HepG2 (cell line): ENCODE results near the gene BMI1. TPM values are rescaled to one million over a fixed set of nuclear protein-coding genes. Genes with fewer than 3 reads are reported as not detected.

Experiments
- ATAC-seq: fragments of 200-7000 bp; cut with Tn5 transposase; 3 replicates; pipeline ENCODE4 v1.9.1; 2020; ENCODE audit warnings: mild to moderate bottlenecking, moderate library complexity
- BruUV-seq: library from RNA; stranded (reverse); fragments of 400-500 nt; replicated peaks from 2 replicates; lab custom pipeline; 2021; lab: Mats Ljungman, UMichigan
- CTCF ChIA-PET: fragments of 300-600 bp; formaldehyde crosslinking; extraction: SDS; loops from one replicate; lab custom pipeline; 2021; ENCODE audit warnings: low total read pairs, inconsistent platforms, low intra/inter-chr PET ratio; lab: Yijun Ruan, JAX
- POLR2A ChIA-PET: fragments of 350-600 bp; sonication (Branson Sonifier 250); formaldehyde crosslinking; loops from one replicate; lab custom pipeline; 2020; ENCODE audit warnings: antibody characterized with exemption, inconsistent platforms; lab: Yijun Ruan, JAX
- DNase-seq: peaks from one replicate; pipeline ENCODE4 v3.0.0-alpha.2; 2015; ENCODE audit warnings: low spot score
- FAIRE-seq: peaks from 3 replicates; lab custom pipeline; 2011; peaks lifted over from hg19 to GRCh38; lab: Jason Lieb, UNC
- H2AFZ ChIP-seq: one replicate; pipeline ENCODE4 v1.6.1; 2011; ENCODE audit warnings: low read length, inconsistent platforms
- H3K27ac ChIP-seq: fragments of 300-600 bp; 3 replicates; pipeline ENCODE4 v1.8.0; 2011; ENCODE audit warnings: mixed run types, mild to moderate bottlenecking, mixed read lengths, low read length, inconsistent platforms; ENCODE audit not compliant: insufficient read depth; ENCODE audit errors: extremely low read length
- H3K27me3 ChIP-seq, 2 experiments: fragments of 200-600 bp in 1 of 2; 2 replicates in 1 of 2; 3 replicates in 1 of 2; pipeline versions ENCODE4 v1.6.0 to v1.8.0; 2011; ENCODE audit warnings: low read length in 2 of 2, mild to moderate bottlenecking in 2 of 2, moderate library complexity in 2 of 2, inconsistent platforms in 1 of 2; ENCODE audit not compliant: insufficient read depth in 2 of 2, control insufficient read depth in 1 of 2
- H3K36me3 ChIP-seq, 2 experiments: fragments of 200-600 bp in 1 of 2; replicated peaks in 1 of 2; 2 replicates in 1 of 2; 3 replicates in 1 of 2; pipeline versions ENCODE4 v1.5.1 to v1.8.0; 2011; ENCODE audit warnings: low read length in 2 of 2, inconsistent platforms in 1 of 2; ENCODE audit not compliant: insufficient read depth in 2 of 2, control insufficient read depth in 1 of 2
- H3K4me1 ChIP-seq: 2 replicates; pipeline ENCODE4 v1.5.1; 2012; ENCODE audit warnings: low read length, inconsistent platforms; ENCODE audit not compliant: insufficient read depth
- H3K4me2 ChIP-seq: 2 replicates; pipeline ENCODE4 v1.6.0; 2011; ENCODE audit warnings: low read depth, low read length, inconsistent platforms
- H3K4me3 ChIP-seq, 3 experiments: fragments of 200-600 bp in 1 of 3; sonication (generic), shearing (Covaris generic) in 1 of 3; replicated peaks in 1 of 3; 2 replicates each; pipeline ENCODE4 v1.5.1; 2011 to 2016; ENCODE audit warnings: low read length in 3 of 3, inconsistent platforms in 2 of 3, low read depth in 2 of 3, mild to moderate bottlenecking in 2 of 3, control low read depth in 1 of 3, mixed read lengths in 1 of 3; ENCODE audit not compliant: insufficient read depth in 1 of 3
- H3K79me2 ChIP-seq: one replicate; pipeline ENCODE4 v1.6.1; 2011; ENCODE audit warnings: low read length, inconsistent platforms; ENCODE audit not compliant: insufficient read depth
- H3K9ac ChIP-seq: 2 replicates; pipeline ENCODE4 v1.6.0; 2011; ENCODE audit warnings: mild to moderate bottlenecking, low read depth, low read length, inconsistent platforms; ENCODE audit not compliant: insufficient read depth
- H3K9me3 ChIP-seq: 2 replicates; pipeline ENCODE4 v1.5.1; 2012; ENCODE audit warnings: mild to moderate bottlenecking, low read length
- H4K20me1 ChIP-seq: 2 replicates; pipeline ENCODE4 v1.6.0; 2011; ENCODE audit warnings: inconsistent platforms, mild to moderate bottlenecking, low read length, moderate library complexity; ENCODE audit not compliant: insufficient read depth
- ETV6 ChIP-seq: sonication (generic); formaldehyde crosslinking; conservative IDR thresholded peaks from 2 replicates; pipeline ENCODE4 v1.4.0; 2020; ENCODE audit warnings: missing genetic modification reagents
- FUBP1 ChIP-seq: sonication (generic); formaldehyde crosslinking; IDR thresholded peaks from 2 replicates; pipeline ENCODE4 v1.5.1; 2020; ENCODE audit warnings: missing genetic modification reagents, mild to moderate bottlenecking, borderline replicate concordance
- RBAK ChIP-seq: sonication (generic); formaldehyde crosslinking; IDR thresholded peaks from 2 replicates; pipeline ENCODE4 v1.5.1; 2020; ENCODE audit warnings: mild to moderate bottlenecking, missing genetic modification reagents
- ZBTB38 ChIP-seq: sonication (generic); formaldehyde crosslinking; IDR thresholded peaks from 2 replicates; pipeline ENCODE4 v1.5.1; 2020; ENCODE audit warnings: mild to moderate bottlenecking, missing genetic modification reagents
- ZFP62 ChIP-seq: sonication (generic); formaldehyde crosslinking; IDR thresholded peaks from 2 replicates; pipeline ENCODE4 v1.4.0; 2020; ENCODE audit warnings: missing genetic modification reagents
- ZNF18 ChIP-seq: sonication (generic); formaldehyde crosslinking; IDR thresholded peaks from 2 replicates; pipeline ENCODE4 v1.8.0; 2022; ENCODE audit warnings: mild to moderate bottlenecking, missing genetic modification reagents; ENCODE audit not compliant: insufficient replicate concordance
- ZNF232 ChIP-seq: sonication (generic); formaldehyde crosslinking; IDR thresholded peaks from 2 replicates; pipeline ENCODE4 v1.4.0; 2020; ENCODE audit warnings: missing genetic modification reagents, borderline replicate concordance
- ZNF589 ChIP-seq: sonication (generic); formaldehyde crosslinking; conservative IDR thresholded peaks from 2 replicates; pipeline ENCODE4 v1.8.0; 2022; ENCODE audit warnings: mild to moderate bottlenecking, moderate library complexity, missing genetic modification reagents
- ZNF891 ChIP-seq: sonication (generic); formaldehyde crosslinking; IDR thresholded peaks from 2 replicates; pipeline ENCODE4 v1.5.0; 2020; ENCODE audit warnings: mild to moderate bottlenecking, missing genetic modification reagents
- WGBS: methylation state at CpG from one replicate; pipeline ENCODE4 v1.1.6; 2017; ENCODE audit warnings: low lambda C conversion rate; 5-methylcytosine and 5-hydroxymethylcytosine counted together
- in situ Hi-C: cut with HindIII; loops from 2 replicates; pipeline ENCODE4 v1.10.0; 2017; ENCODE audit warnings: low pct_unique_long_range_greater_than_20kb; ENCODE audit not compliant: extremely low pct_ligation_motif_present
- intact Hi-C: fragments of 100-400 bp; cut with micrococcal nuclease; formaldehyde crosslinking; loops from one replicate; pipeline ENCODE4 v1.10.0; 2022; ENCODE audit not compliant: unreplicated experiment
- polyA plus RNA-seq, 8 experiments: library from polyadenylated mRNA; depleted of rRNA in 3 of 8; stranded (reverse) in 7 of 8; unstranded in 1 of 8; fragments of >200 nt; fragmentation: Illumina TruSeq in 4 of 8; extraction: Trizol in 4 of 8; gene quantifications; 2 replicates each; pipeline versions ENCODE4 v1.2.1 to v1.2.3, GENCODE V29; 2011 to 2016; ENCODE audit warnings: low read depth in 4 of 8, missing spikeins in 1 of 8, mixed read lengths in 1 of 8; ENCODE audit not compliant: insufficient read depth in 1 of 8
- total RNA-seq, 5 experiments: library from RNA; depleted of rRNA; stranded (reverse); fragments of >200 nt; fragmentation: Illumina TruSeq; extraction: Trizol; gene quantifications; 2 replicates each; pipeline ENCODE4 v1.2.3, GENCODE V29; 2016; ENCODE audit warnings: low read depth in 1 of 5

The BMI1 gene
- total and polyA plus RNA-seq, 2 of the 13 experiments (the other 11 are each of a cell fraction or from before 2014, with no cell fraction given): 30.5 to 44.0 TPM

- no peak overlapping the region for H3K27ac ChIP-seq
- FAIRE-seq (no peak), DNase-seq (no peak), ATAC-seq (no peak)
- H3K36me3 ChIP-seq: no peaks in the 10 kb centered on the region
- H3K4me3 ChIP-seq: no peak overlapping the region
- no peaks in the 10 kb centered on the region for H3K27me3 ChIP-seq
- TF ChIP-seq ETV6 (CRISPR knock-in tag): no peak
- 42% methylated on average over 6 of the region's 6 CpGs for WGBS
- no peak overlapping the region for H3K4me2 ChIP-seq
- intact Hi-C loops (no loop called here), in situ Hi-C loops (no loop called here)
- H3K4me1 ChIP-seq: no peaks in the 10 kb centered on the region
- no peaks in the 10 kb centered on the region for H4K20me1 ChIP-seq
- no peak overlapping the region for H3K9ac ChIP-seq
- H3K79me2 ChIP-seq: no peaks in the 10 kb centered on the region
- H3K9me3 ChIP-seq: no peaks in the 10 kb centered on the region
- BruUV-seq: no TSS peak
- CTCF ChIA-PET: no interaction called here
- no peak overlapping the region for H2AFZ ChIP-seq
- POLR2A ChIA-PET: no interaction called here
Observed at GRCh38 chr10:22363305-22363704, 42.4 kb downstream of the BMI1 start.

GRCh38 chr10:22364407-22365140 lies 43.7 kb downstream of the BMI1 start:
- no peak overlapping the region for H2AFZ ChIP-seq
- H3K4me3 ChIP-seq: no peak overlapping the region
- no peaks in the 10 kb centered on the region for H3K9me3 ChIP-seq
- BruUV-seq: no TSS peak
- no peaks in the 10 kb centered on the region for H3K36me3 ChIP-seq
- DNase-seq (no peak), FAIRE-seq (no peak), ATAC-seq (no peak)
- 29% methylated on average over 5 of the region's 5 CpGs for WGBS
- H4K20me1 ChIP-seq: no peaks in the 10 kb centered on the region
- H3K4me2 ChIP-seq: no peak overlapping the region
- no peak overlapping the region for H3K9ac ChIP-seq
- no peaks in the 10 kb centered on the region for H3K79me2 ChIP-seq
- ChIA-PET CTCF (no interaction called here), POLR2A (no interaction called here)
- intact Hi-C loops (no loop called here), in situ Hi-C loops (no loop called here)
- no peaks in the 10 kb centered on the region for H3K4me1 ChIP-seq
- no peaks in the 10 kb centered on the region for H3K27me3 ChIP-seq
- no peak overlapping the region for H3K27ac ChIP-seq
- TF ChIP-seq ZNF18 (CRISPR knock-in tag) (no peak), ZFP62 (CRISPR knock-in tag) (no peak), ZBTB38 (CRISPR knock-in tag) (no peak), ZNF589 (no peak), ZNF232 (CRISPR knock-in tag) (no peak), FUBP1 (CRISPR knock-in tag) (no peak), ZNF891 (no peak), RBAK (no peak)
